A673 (cell line): ENCODE results near the gene ARHGAP26. TPM values are rescaled to one million over a fixed set of nuclear protein-coding genes. Genes with fewer than 3 reads are reported as not detected.

Source experiments
- BruUV-seq: library from RNA; stranded (reverse); fragments of 400-500 nt; replicated peaks from 2 replicates; lab custom pipeline; 2021; lab: Mats Ljungman, UMichigan
- CTCF ChIA-PET: fragments of 300-600 bp; sonication (Branson Sonifier 250); formaldehyde crosslinking; loops from one replicate; lab custom pipeline; 2022; ENCODE audit warnings: antibody characterized with exemption; lab: Charles Lee
- POLR2A ChIA-PET: fragments of 300-600 bp; sonication (Branson Sonifier 250); formaldehyde crosslinking; loops from one replicate; lab custom pipeline; 2022; ENCODE audit warnings: antibody characterized with exemption; ENCODE audit not compliant: low non-redundant PET; lab: Charles Lee
- DNase-seq: peaks from one replicate; pipeline ENCODE4 v3.0.0-alpha.2; 2015; ENCODE audit warnings: low spot score
- H3K27ac ChIP-seq: fragments of 200-600 bp; sonication (generic); 2 replicates; pipeline ENCODE4 v1.5.1; 2016; ENCODE audit warnings: mixed run types, low read depth, mild to moderate bottlenecking, mixed read lengths, antibody characterized with exemption, low read length; ENCODE audit not compliant: poor library complexity, severe bottlenecking
- H3K27me3 ChIP-seq: fragments of 200-600 bp; sonication (generic); replicated peaks from 2 replicates; pipeline ENCODE4 v1.6.1; 2017; ENCODE audit warnings: mixed run types, low read depth, mild to moderate bottlenecking, mixed read lengths, antibody characterized with exemption, low read length; ENCODE audit not compliant: insufficient read depth, poor library complexity
- H3K36me3 ChIP-seq: fragments of 200-600 bp; sonication (generic); 2 replicates; pipeline ENCODE4 v1.6.1; 2016; ENCODE audit warnings: mixed run types, mild to moderate bottlenecking, mixed read lengths, antibody characterized with exemption, low read length; ENCODE audit not compliant: insufficient read depth, poor library complexity, severe bottlenecking
- H3K4me1 ChIP-seq: fragments of 200-600 bp; sonication (generic); 2 replicates; pipeline ENCODE4 v1.6.1; 2017; ENCODE audit warnings: mixed run types, mild to moderate bottlenecking, mixed read lengths, antibody characterized with exemption, low read length; ENCODE audit not compliant: insufficient read depth, poor library complexity, severe bottlenecking
- H3K4me3 ChIP-seq: fragments of 200-600 bp; sonication (generic); 2 replicates; pipeline ENCODE4 v1.5.1; 2016; ENCODE audit warnings: low read depth, mixed run types, mild to moderate bottlenecking, mixed read lengths, low read length; ENCODE audit not compliant: poor library complexity, severe bottlenecking
- H3K9me3 ChIP-seq: fragments of 200-600 bp; sonication (generic); 2 replicates; pipeline ENCODE4 v1.6.1; 2016; ENCODE audit warnings: mixed run types, low read depth, mild to moderate bottlenecking, mixed read lengths, antibody characterized with exemption, low read length; ENCODE audit not compliant: poor library complexity, severe bottlenecking
- EZH2 ChIP-seq: fragments of 200-600 bp; sonication (generic); IDR thresholded peaks from 2 replicates; pipeline ENCODE4 v1.6.1; 2017; ENCODE audit warnings: borderline replicate concordance, low read depth, mild to moderate bottlenecking, mixed read lengths, antibody characterized with exemption, low read length; ENCODE audit not compliant: poor library complexity, severe bottlenecking
- intact Hi-C: fragments of 100-400 bp; cut with micrococcal nuclease; formaldehyde crosslinking; loops from one replicate; pipeline ENCODE4 v1.10.0; 2022; ENCODE audit not compliant: unreplicated experiment
- total RNA-seq: library from RNA; stranded (reverse); gene quantifications from 2 replicates; pipeline ENCODE4 v1.2.3, GENCODE V29; 2021
- TF ChIP-seq, protein P1 (sequence below): fragments of 300-800, 200-600 bp; sonication (generic); conservative IDR thresholded peaks from 2 replicates; pipeline ENCODE4 v1.5.1; 2017; ENCODE audit warnings: low read depth, mild to moderate bottlenecking, antibody characterized with exemption, low read length, moderate library complexity, mixed read lengths

Gene ARHGAP26
- total RNA-seq, 1 experiment from 2014 or later: 25.5 TPM

DNA sequence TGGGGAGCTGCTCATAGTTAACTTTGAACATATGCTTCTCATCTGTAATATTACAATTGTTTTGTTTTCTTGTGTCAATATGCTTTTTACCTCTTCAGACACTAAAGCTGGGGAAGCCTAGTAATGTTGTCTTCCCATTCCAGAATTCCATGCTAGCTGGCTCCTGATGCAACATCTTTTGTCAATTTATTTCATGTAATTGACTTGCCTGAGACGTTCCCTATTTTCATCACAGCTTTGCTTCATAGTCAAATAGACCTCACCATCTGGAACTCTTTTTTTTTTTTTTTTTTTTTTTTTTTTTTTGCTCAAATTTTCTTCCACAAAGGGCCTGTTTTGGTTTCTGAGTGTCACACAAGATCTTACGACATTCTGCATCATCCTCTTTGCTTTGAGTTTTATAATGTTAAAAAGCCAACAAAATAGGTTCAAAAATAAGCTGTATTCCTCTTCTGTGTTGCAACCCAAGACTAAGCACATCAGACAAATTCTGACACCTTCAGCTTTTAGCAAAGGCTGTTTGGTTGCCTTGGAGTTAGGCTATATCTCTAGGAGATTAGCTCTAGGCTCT lies 398.1 kb downstream of the ARHGAP26 start:
- H3K27ac ChIP-seq: no peak overlapping the region

DNA sequence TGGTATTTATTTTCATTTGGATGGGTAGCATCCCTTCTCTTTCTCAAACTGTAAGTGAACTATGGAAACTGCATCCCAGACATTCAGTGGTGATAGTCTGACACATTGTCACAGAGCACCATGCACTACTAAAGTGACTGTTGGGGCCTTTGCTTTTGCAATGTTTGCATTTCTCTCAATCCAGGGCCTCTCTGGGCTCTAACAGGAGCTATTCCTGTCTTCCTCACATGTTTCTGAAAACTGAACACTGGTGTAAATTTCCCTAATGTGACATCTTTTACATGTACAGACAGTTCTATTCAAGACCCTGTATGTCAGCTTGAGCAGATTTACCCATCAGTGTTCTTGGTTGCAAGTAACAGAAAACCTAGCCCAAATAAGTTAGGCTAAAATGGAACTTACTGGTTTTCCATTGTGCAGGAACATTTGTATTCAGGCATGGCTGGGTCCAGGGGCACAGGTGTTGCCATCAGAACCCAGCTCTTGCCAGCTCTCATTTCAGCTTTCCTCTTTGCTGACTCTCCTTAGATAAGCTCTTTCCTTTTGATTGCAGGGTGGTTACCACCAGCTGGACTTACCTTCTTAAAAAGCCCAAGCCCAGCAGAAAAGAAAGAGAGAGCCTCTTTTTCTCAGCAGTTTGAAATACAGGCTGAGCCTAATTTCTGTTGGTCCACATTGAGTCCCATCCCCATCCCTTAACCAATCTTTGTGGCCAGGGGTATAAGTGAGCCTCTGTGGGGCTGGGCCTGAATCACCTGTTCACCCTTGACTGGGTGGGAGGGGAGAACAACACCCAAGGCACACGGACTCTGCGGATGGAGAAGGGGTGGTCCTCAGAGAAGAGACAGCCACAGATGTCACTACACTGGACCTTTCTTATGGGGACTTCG lies 399.0 kb downstream of the ARHGAP26 start:
- ChIA-PET CTCF (no interaction called here), POLR2A (no interaction called here)
- Histone ChIP-seq H3K4me1 (no peaks in the 10 kb centered on the region), H3K36me3 (no peaks in the 10 kb centered on the region), H3K27me3 (no peaks in the 10 kb centered on the region), H3K4me3 (no peak overlapping the region), H3K27ac (no peak overlapping the region), H3K9me3 (no peaks in the 10 kb centered on the region)
- TF ChIP-seq EZH2: no peak
- TF ChIP-seq, protein P1, sequence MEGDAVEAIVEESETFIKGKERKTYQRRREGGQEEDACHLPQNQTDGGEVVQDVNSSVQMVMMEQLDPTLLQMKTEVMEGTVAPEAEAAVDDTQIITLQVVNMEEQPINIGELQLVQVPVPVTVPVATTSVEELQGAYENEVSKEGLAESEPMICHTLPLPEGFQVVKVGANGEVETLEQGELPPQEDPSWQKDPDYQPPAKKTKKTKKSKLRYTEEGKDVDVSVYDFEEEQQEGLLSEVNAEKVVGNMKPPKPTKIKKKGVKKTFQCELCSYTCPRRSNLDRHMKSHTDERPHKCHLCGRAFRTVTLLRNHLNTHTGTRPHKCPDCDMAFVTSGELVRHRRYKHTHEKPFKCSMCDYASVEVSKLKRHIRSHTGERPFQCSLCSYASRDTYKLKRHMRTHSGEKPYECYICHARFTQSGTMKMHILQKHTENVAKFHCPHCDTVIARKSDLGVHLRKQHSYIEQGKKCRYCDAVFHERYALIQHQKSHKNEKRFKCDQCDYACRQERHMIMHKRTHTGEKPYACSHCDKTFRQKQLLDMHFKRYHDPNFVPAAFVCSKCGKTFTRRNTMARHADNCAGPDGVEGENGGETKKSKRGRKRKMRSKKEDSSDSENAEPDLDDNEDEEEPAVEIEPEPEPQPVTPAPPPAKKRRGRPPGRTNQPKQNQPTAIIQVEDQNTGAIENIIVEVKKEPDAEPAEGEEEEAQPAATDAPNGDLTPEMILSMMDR: no peak
- no TSS peak for BruUV-seq
- no peak for DNase-seq
- intact Hi-C loops: no loop called here

More for the DNA sequence above, 398.1 kb downstream of the ARHGAP26 start:
- TF ChIP-seq EZH2: no peak
- TF ChIP-seq, protein P1: no peak
- no TSS peak for BruUV-seq
- intact Hi-C loops: no loop called here
- Histone ChIP-seq H3K4me3 (no peak overlapping the region), H3K36me3 (no peaks in the 10 kb centered on the region), H3K4me1 (no peaks in the 10 kb centered on the region), H3K27me3 (no peaks in the 10 kb centered on the region), H3K9me3 (no peaks in the 10 kb centered on the region)
- ChIA-PET CTCF (no interaction called here), POLR2A (interaction anchor here (0.6 kb wide), 1 partner anchor 508 kb away, joined by 8 read pairs; no protein-coding TSS in a partner anchor)
- no peak for DNase-seq

DNA sequence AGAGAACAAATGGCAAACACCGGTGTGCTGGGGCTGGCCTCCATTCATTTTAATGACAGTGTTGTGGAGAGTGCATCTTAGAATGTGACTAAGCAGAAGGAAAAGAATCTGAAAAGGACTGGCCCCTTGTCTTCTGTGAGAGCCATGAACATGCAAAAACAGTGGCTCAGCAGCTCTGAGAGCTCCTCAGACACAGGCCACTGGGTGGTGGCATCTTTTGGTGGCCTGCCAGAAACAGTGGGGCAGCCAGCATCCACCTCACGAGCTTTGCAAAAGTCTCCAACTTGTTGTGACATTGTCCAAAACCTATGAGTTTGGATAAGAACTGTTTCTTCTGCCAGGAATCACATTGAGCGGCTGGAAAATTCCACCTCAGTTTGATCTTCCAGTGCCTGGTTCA lies 399.9 kb downstream of the ARHGAP26 start:
- DNase-seq: no peak
- no peaks in the 10 kb centered on the region for H3K9me3 ChIP-seq
- no peaks in the 10 kb centered on the region for H3K4me1 ChIP-seq
- no peaks in the 10 kb centered on the region for H3K27me3 ChIP-seq
- no peak overlapping the region for H3K27ac ChIP-seq
- no peaks in the 10 kb centered on the region for H3K36me3 ChIP-seq
- POLR2A ChIA-PET: no interaction called here
- intact Hi-C loops: no loop called here
- no TSS peak for BruUV-seq
- H3K4me3 ChIP-seq: no peak overlapping the region
- CTCF ChIA-PET: no interaction called here
- no peak for TF ChIP-seq EZH2
- TF ChIP-seq, protein P1: no peak
